Epithelial cell of proximal tubule (primary cell): ENCODE results near the gene HOXA5. TPM values are rescaled to one million over a fixed set of nuclear protein-coding genes. Genes with fewer than 3 reads are reported as not detected.

Experiments
- DNase-seq: peaks from one replicate; pipeline ENCODE4 v3.0.0-alpha.2; 2011; ENCODE audit warnings: low read depth
- H3K4me3 ChIP-seq: 2 replicates; pipeline ENCODE4 v1.5.1; 2011; ENCODE audit warnings: low read depth, mild to moderate bottlenecking, low read length
- total RNA-seq: library from RNA; depleted of rRNA; stranded (reverse); fragments of >200 nt; gene quantifications from 2 replicates; pipeline ENCODE4 v1.2.3, GENCODE V29; 2015
- TF ChIP-seq, protein P1 (sequence below): conservative IDR thresholded peaks from 2 replicates; pipeline ENCODE4 v1.5.1; 2012; ENCODE audit warnings: low read depth, mild to moderate bottlenecking, low read length

HOXA5 gene
- total RNA-seq, 1 donor from 2014 or later = 47.6 TPM

DNA sequence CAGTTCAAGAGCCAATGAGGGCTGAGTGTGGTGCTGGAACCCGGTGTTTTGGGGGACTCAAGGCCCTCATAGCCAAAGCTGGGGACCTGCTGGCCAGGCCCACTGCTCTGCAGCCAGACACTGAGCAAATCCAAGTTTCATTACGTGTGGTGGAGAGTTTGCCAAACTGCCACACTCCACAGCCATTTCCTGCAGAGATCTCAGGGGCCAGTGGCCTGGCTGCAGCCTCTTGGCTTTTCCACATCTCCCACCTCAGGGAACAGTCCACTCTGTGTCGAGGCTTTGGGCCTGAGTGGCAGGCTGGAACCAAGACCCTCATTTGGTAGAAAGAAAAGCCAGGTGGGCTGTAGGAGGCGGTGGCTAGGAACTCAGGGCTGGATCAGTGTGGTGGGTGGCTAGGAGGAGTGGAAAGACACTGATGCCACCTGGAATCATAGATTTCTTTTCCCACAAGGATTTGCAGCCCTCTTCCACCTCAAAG is 38.4 kb upstream of the HOXA5 start:
- no peak overlapping the region for H3K4me3 ChIP-seq
- TF ChIP-seq, protein P1, sequence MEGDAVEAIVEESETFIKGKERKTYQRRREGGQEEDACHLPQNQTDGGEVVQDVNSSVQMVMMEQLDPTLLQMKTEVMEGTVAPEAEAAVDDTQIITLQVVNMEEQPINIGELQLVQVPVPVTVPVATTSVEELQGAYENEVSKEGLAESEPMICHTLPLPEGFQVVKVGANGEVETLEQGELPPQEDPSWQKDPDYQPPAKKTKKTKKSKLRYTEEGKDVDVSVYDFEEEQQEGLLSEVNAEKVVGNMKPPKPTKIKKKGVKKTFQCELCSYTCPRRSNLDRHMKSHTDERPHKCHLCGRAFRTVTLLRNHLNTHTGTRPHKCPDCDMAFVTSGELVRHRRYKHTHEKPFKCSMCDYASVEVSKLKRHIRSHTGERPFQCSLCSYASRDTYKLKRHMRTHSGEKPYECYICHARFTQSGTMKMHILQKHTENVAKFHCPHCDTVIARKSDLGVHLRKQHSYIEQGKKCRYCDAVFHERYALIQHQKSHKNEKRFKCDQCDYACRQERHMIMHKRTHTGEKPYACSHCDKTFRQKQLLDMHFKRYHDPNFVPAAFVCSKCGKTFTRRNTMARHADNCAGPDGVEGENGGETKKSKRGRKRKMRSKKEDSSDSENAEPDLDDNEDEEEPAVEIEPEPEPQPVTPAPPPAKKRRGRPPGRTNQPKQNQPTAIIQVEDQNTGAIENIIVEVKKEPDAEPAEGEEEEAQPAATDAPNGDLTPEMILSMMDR = no peak

DNA sequence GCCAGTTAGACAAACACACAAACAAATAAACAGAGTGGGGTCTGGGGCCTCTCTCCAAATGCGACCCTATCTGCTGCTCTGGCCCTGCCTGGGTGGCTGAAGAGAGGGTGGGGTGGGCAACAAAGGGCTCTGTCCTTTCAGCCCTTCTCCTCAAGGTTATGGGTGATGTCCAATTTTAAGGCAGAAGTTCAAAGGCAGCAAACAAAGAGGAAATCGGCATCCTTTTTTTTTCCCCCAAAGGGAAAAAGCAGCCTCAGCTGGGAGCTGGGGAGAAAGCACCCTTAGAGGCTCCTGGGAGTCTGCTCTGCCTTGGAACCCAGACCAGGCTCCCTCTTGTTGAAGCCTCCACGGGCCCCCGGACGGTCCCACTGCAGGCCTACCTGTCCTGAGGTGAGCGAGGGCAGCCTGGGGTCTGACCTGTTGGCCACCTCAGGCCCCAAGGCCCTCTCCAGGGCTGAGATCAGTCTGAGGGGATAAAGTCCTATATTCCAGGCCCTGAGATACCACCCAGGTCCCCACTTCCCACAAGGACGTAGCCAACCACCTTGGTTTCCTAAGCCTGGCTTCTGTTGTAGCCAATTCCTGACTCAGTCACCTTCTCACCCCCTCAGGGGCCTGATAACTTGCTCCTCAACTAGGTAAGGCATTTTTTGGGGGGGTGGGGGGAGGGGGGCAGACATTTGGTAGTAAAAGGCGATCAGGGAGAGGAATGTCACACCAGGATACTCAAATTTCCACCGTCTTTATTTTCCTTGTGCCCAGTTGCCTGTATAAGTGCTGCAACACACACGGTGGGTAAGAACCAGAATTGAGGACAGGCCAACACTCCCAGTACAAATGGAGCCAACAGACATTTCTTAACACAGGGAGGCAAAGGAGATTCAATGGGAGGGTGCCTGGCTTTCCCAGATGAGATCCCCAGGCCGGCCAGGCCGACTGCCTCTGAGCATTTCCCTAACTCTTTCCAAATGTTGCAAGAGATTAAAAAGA is 37.2 kb upstream of the HOXA5 start:
- no peak overlapping the region for H3K4me3 ChIP-seq
- DNase-seq = no peak
- TF ChIP-seq, protein P1 = no peak

More for the DNA sequence above, 38.4 kb upstream of the HOXA5 start:
- DNase-seq = no peak

DNA sequence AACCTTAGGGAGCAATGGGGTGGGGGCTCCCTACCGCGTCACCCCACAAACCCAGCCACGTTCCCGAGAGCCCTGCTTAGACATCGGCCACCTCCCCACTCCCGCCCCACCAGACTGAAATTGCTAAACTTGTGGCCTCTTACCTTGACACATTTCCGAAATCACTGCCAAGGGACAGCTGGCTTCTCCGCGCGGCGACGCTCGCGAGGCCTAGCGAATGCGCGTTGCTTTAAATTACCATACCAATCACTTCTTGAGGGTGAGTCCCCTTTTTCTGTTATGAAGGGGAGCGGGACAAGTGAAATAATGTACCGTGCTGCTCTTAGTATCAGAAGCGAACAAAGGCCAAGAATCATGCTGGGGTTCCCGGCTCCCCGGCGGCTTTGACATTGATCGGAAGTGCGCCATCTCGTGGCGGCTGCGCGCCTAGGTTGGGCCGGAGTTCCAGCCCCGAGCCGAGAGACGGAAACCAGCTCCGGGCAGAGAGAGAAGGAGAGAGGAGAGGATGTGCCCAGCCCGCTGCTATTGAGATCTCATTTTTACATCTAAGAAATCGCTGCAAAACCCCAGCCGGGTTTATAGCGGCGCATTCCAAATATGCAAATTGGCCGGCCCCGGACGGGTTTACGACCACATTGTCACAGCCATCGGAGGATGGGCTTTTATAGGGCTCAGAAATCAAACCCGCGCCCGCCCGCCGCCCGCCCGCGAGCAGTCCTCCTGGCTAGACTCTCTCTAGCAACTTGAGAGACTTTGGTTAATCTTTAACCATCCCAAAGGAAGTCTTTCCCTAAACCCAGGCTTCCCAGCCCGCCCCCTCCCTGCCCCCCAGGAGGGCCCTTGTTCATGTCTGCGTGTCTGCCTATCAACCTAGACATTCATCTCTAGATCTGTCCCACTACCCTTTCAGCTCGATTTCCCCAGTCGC is 36.3 kb upstream of the HOXA5 start:
- TF ChIP-seq, protein P1 = peak; percentile 89
- no peak for DNase-seq
- H3K4me3 ChIP-seq = peak overlapping the region; percentile 64

DNA sequence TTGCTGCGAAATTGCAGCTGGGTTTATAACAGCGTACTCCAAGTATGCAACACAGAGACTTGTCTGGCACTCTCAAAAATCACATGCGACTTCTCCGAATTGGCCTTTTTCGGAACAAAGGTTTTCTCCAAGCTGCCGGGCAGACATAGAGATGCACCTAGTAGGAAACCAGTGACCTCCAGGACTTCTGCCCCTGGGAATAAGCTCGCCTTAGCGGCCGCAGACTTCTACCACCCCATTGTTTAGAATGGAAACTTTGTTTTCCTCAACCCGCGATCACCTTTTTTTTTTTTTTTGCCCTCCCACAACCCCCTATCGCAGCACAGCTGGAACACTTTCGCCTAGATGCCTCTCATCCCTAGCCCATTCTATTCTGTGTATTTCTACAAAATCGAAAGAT is 35.5 kb upstream of the HOXA5 start:
- H3K4me3 ChIP-seq = peak overlapping the region; percentile 64
- no peak for DNase-seq
- TF ChIP-seq, protein P1 = no peak

DNA sequence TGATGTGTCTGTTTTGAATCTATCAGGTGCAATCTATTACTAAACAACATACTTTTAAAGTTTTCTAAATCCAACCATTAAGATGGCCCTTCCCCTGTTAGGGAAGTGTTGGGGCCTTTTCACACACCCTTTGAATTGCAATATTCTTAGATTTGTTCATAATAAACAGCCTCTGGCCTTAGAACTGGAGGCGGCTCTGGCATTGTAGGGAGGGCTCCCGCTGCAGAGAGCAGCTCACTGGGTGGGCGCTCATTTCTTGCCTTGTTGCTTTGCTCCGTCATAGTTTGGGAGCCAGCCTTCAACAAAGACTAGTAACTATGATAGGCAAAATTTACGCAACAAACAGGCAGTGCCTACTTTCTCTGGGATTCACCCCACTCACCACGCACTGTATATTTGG is 34.9 kb upstream of the HOXA5 start:
- TF ChIP-seq, protein P1 = no peak
- no peak for DNase-seq
- H3K4me3 ChIP-seq = peak overlapping the region; percentile 64

DNA sequence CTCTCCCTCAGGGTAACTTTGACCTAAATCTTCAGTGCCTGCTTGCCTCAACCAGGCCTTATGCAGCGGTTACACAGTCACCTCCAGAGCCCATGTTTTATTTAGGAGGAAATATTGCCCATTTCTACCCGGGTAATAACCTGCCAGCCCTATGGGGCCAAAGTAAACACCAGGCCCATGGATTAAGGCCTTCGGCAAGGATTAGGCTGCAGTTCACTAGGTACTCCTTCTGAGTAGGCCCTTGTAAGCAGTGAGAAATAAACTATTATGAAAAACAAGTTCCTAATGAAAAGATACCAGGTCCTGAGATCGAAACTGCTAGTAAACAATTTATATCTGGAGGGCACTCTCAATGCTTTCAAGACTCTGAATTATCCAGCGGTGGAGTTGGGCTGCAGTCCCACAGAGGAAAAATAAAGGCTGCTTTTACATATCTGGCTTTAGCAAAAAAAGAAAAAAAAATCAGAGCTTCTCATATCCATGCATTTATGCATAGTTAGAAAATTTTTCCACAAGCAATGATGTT is 34.4 kb upstream of the HOXA5 start:
- TF ChIP-seq, protein P1 = no peak
- no peak for DNase-seq
- peak overlapping the region; percentile 64 for H3K4me3 ChIP-seq
